Measurements from ENCODE around the gene ACTL10.

The ACTL10 gene

DNA sequence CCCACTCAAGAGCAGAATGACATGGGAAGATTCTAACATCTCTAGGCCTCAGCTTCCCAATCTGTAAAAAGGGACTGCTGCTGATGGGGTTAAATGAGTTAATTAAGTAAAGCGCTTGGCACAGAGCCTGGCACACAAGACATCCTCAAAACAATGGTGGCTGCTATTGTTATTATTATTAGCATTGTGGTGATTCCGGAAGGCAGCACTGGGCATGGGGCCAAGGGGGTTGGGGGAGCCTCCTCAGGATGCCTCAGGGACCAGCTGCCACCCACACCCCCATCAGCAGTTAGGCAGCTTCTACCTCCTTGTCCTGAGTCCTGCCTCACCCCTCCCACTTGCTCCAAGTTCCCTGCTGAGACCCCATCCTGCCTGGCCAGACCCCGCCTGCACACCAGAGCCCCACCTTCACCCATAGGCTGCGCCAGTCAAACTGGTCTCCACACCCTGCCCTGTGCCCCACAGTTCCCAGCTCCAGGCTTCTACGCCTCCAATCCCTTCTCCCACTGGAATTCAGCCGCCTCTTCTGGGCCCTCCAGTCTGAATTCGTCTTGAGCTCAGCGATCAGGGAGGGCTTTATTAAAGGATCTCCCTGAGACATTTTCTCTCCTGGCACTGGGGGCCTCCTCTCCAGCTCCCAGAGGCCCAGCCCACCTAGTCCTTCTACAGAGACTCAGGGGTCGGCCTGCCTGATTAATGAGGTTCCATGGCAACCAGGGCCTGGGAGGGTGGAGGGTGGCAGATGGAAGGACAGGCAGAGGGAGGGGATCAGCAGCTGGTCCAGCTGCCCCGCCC lies 18.0 kb downstream of the ACTL10 start:
- peak; percentile 6; the same call in 1 of the 2 replicates for TF ChIP-seq POLR2A (IDR thresholded peaks at IDR 0.05; ENCODE audit: low read depth, low read length)
- DNase-seq (ENCODE audit: insufficient read length, low spot score): no peak
- FAIRE-seq: no peak

DNA sequence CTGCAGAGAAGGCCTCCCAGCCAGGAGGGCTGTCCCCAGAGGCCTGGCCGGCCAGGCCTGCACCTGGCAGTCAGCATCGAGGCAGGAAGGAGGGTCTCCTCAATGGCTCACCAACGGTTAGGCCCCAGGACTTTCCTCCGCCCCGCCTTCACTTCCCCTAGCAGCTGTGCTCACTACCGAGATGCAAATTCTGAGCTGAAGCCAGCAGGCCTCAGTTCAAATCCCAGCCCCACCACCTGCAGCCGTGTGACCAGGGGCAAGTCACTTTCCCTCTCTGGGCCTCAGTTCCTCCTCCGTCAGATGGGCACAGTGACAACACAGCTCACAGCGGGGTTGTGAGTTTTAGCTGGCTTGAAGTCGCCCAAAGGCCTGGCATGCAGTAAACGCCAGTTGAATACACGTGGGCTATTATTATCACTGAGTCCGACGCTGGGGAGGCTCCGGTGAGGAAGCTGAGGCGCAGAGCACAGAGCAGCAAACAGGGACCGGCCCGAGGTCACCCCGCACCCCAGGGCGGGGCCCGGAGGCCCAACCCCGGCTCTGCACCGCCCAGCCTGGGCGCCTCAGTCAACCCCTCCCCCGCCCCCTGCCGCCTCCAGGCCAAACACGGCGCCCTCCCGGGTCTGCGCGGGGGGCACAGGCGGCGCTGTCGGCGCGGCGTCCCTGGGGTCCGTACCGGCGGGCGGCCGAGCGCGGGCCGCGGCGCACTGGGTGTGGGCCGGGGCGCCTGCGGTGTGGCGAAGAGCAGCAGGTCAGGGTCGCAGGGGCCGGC lies 18.8 kb downstream of the ACTL10 start:
- FAIRE-seq (no peak), DNase-seq (ENCODE audit: insufficient read length, low spot score) (no peak)
- 0 out of 2 replicates have a peak, but pooled peaks have one; percentile 16 for TF ChIP-seq POLR2A (IDR thresholded peaks at IDR 0.05; ENCODE audit: low read depth, low read length)

DNA sequence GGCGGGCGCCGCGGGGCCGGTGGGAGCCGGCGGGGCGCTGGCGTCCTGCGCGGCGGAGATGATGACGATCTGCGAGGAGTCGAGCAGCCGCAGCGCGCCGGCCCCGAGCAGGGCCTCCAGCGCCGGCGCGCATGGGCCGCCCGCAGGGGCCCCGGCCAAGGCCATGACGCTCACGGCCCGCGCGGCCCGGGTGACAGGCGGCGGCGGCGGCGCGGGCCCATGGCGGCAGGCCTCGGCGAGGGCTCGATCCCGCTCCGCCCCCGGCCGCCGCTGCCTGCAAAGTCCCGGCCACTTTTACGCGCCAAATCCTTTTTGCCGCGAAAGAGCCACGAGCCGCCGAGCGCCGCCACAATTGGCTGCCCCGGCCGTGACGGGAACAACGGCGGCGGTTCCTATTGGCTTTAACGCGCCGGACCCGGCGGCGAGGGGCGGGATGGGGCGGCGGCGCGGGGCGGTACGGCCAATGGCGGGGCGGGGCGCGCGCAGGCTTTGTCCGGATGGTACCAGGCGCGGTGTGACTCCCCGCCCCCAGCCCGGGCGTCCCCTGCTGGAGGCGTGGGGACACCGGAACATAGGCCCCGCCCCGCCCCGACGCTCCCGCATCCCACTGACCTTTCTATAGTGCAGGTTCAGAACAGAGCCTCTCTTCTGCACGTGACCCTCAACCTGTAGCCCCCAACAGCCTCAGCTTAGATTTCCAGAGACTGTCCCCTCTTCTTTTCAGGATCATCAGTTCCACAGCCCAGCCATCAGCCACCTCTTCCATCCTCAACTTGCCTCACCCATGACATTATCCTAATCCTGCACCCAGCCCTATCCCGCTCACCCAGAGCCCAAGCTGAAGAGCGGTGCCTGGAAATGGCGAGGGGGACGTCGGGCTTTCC lies 19.6 kb downstream of the ACTL10 start, which contains the start of gene E2F1:
TSS of gene E2F1 (minus strand) at position 286 of the 884 bp plus-strand sequence. CDS start at position 165, 121 bp downstream.
- TF ChIP-seq POLR2A (IDR thresholded peaks at IDR 0.05; ENCODE audit: low read depth, low read length): peak; percentile 46; the same call in 1 of the 2 replicates
- DNase-seq (ENCODE audit: insufficient read length, low spot score) (peak; percentile 98), FAIRE-seq (no peak)

DNA sequence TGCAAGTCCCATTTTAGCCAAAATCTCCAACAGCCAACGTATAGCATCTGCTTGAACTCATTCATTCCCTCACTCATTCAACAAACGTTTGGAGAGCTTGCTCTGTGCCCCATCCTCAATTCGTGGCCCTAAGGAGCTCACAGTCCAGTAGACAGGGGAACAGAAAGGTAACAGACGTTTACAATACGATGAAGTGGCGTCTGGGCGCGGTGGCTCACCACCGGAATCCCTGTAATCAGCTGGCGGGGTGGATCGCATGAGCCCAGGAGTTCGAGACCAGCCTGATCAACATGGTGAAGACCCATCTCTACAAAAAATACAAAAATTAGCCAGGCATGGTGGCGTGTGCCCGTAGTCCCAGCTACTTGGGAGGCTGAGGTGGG lies 20.2 kb downstream of the ACTL10 start:
- no peak for FAIRE-seq
- no peak for DNase-seq (ENCODE audit: insufficient read length, low spot score)
- no peak for TF ChIP-seq POLR2A (IDR thresholded peaks at IDR 0.05; ENCODE audit: low read depth, low read length)

DNA sequence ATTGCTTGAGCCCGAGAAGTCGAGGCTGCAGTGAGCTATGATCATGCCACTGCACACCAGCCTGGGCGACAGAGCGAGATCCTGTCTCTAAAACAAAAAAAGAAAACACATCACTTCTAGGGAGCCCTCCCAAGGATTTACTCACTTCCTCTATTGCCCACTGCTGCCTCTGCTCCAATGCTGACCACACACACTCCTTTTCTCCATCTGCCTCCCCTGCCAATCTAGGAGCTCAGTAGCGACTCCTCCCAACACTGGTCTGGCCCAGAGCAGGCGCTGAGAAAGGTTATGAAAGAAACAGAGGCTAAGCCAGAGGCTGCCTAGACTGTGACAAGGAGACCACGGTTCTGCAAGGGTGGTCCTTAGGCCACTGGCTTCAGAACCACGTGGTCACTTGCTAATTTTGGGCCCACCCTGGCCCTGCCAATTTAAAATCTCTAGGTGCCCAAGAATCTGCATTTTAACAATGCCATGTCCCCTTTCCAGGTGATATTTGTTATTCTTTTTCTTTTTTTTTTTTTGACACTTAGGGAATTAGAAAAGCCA lies 20.7 kb downstream of the ACTL10 start:
- DNase-seq (ENCODE audit: insufficient read length, low spot score): no peak
- no peak for FAIRE-seq
- no peak for TF ChIP-seq POLR2A (IDR thresholded peaks at IDR 0.05; ENCODE audit: low read depth, low read length)

- no peak for TF ChIP-seq POLR2A (IDR thresholded peaks at IDR 0.05; ENCODE audit: low read depth, low read length)
- FAIRE-seq: no peak
These were observed 21.5 kb downstream of the ACTL10 start for GRCh38 chr20:33687993-33688937.

GRCh38 chr20:33688938-33689424 lies 22.2 kb downstream of the ACTL10 start:
- FAIRE-seq (no peak), DNase-seq (ENCODE audit: insufficient read length, low spot score) (no peak)
- no peak for TF ChIP-seq POLR2A (IDR thresholded peaks at IDR 0.05; ENCODE audit: low read depth, low read length)

More at GRCh38 chr20:33687993-33688937, 21.5 kb downstream of the ACTL10 start:
- no peak for DNase-seq (ENCODE audit: insufficient read length, low spot score)

DNA sequence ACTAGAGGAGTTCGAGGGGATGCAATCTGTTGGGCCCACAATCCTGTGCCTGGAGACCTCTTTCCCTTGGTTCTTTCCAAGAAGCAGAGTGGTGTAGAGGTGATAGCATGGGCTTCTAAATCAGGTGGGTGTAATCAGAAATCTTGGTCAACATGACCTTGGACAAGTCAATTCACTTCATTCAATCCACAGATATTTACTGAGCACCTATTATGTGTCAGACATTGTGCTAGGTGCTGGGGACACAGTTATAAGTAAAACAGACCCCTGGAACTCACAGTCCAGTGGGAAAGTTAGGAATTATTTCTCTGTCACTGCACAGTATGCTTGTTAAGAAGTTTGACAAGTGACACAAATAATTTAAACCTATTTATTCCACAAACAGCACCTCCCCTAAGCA lies 22.8 kb downstream of the ACTL10 start:
- FAIRE-seq: no peak
- no peak for TF ChIP-seq POLR2A (IDR thresholded peaks at IDR 0.05; ENCODE audit: low read depth, low read length)
- no peak for DNase-seq (ENCODE audit: insufficient read length, low spot score)

DNA sequence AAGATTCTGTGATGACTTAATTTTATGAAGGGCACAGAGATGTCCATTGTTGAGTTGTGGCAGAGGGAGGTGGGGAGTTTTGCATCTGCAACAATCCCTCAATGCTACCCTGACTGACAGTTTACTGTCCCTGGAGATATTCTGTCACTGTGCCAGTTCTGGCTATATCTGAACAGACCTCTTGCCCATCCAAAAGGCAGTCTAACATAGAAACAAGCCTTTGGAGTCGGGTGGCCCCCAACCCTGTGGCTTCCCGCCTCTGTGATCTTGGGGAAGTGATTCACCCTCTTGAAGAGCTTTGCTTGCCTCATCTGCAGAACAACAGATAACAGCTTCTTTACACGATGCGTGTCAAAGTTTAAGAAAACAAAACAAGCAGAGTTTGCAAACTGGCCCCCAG lies 23.2 kb downstream of the ACTL10 start:
- no peak for DNase-seq (ENCODE audit: insufficient read length, low spot score)
- FAIRE-seq: no peak
- TF ChIP-seq POLR2A (IDR thresholded peaks at IDR 0.05; ENCODE audit: low read depth, low read length): no peak

GRCh38 chr20:33693289-33693688 lies 26.5 kb downstream of the ACTL10 start:
- FAIRE-seq (no peak), DNase-seq (ENCODE audit: insufficient read length, low spot score) (no peak)
- no peak for TF ChIP-seq POLR2A (IDR thresholded peaks at IDR 0.05; ENCODE audit: low read depth, low read length)

GRCh38 chr20:33693741-33694638 lies 27.2 kb downstream of the ACTL10 start:
- no peak for DNase-seq (ENCODE audit: insufficient read length, low spot score)
- TF ChIP-seq POLR2A (IDR thresholded peaks at IDR 0.05; ENCODE audit: low read depth, low read length): no peak
- no peak for FAIRE-seq
